HepG2 (cell line): Measurements from ENCODE around the gene SLC9A9. TPM values are rescaled to one million over a fixed set of nuclear protein-coding genes. Genes with fewer than 3 reads are reported as not detected.

Source experiments
- ATAC-seq: fragments of 200-7000 bp; cut with Tn5 transposase; 3 replicates; pipeline ENCODE4 v1.9.1; 2020; ENCODE audit warnings: mild to moderate bottlenecking, moderate library complexity
- BruUV-seq: library from RNA; stranded (reverse); fragments of 400-500 nt; replicated peaks from 2 replicates; lab custom pipeline; 2021; lab: Mats Ljungman, UMichigan
- CTCF ChIA-PET: fragments of 300-600 bp; formaldehyde crosslinking; extraction: SDS; loops from one replicate; lab custom pipeline; 2021; ENCODE audit warnings: low total read pairs, inconsistent platforms, low intra/inter-chr PET ratio; lab: Yijun Ruan, JAX
- POLR2A ChIA-PET: fragments of 350-600 bp; sonication (Branson Sonifier 250); formaldehyde crosslinking; loops from one replicate; lab custom pipeline; 2020; ENCODE audit warnings: antibody characterized with exemption, inconsistent platforms; lab: Yijun Ruan, JAX
- DNase-seq: peaks from one replicate; pipeline ENCODE4 v3.0.0-alpha.2; 2015; ENCODE audit warnings: low spot score
- FAIRE-seq: peaks from 3 replicates; lab custom pipeline; 2011; peaks lifted over from hg19 to GRCh38; lab: Jason Lieb, UNC
- H2AFZ ChIP-seq: one replicate; pipeline ENCODE4 v1.6.1; 2011; ENCODE audit warnings: low read length, inconsistent platforms
- H3K27ac ChIP-seq: fragments of 300-600 bp; 3 replicates; pipeline ENCODE4 v1.8.0; 2011; ENCODE audit warnings: mixed run types, mild to moderate bottlenecking, mixed read lengths, low read length, inconsistent platforms; ENCODE audit not compliant: insufficient read depth; ENCODE audit errors: extremely low read length
- H3K27me3 ChIP-seq, 2 experiments: fragments of 200-600 bp in 1 of 2; 2 replicates in 1 of 2; 3 replicates in 1 of 2; pipeline versions ENCODE4 v1.6.0 to v1.8.0; 2011; ENCODE audit warnings: low read length in 2 of 2, mild to moderate bottlenecking in 2 of 2, moderate library complexity in 2 of 2, inconsistent platforms in 1 of 2; ENCODE audit not compliant: insufficient read depth in 2 of 2, control insufficient read depth in 1 of 2
- H3K36me3 ChIP-seq, 2 experiments: fragments of 200-600 bp in 1 of 2; replicated peaks in 1 of 2; 2 replicates in 1 of 2; 3 replicates in 1 of 2; pipeline versions ENCODE4 v1.5.1 to v1.8.0; 2011; ENCODE audit warnings: low read length in 2 of 2, inconsistent platforms in 1 of 2; ENCODE audit not compliant: insufficient read depth in 2 of 2, control insufficient read depth in 1 of 2
- H3K4me1 ChIP-seq: 2 replicates; pipeline ENCODE4 v1.5.1; 2012; ENCODE audit warnings: low read length, inconsistent platforms; ENCODE audit not compliant: insufficient read depth
- H3K4me2 ChIP-seq: 2 replicates; pipeline ENCODE4 v1.6.0; 2011; ENCODE audit warnings: low read depth, low read length, inconsistent platforms
- H3K4me3 ChIP-seq, 3 experiments: fragments of 200-600 bp in 1 of 3; sonication (generic), shearing (Covaris generic) in 1 of 3; replicated peaks in 1 of 3; 2 replicates each; pipeline ENCODE4 v1.5.1; 2011 to 2016; ENCODE audit warnings: low read length in 3 of 3, inconsistent platforms in 2 of 3, low read depth in 2 of 3, mild to moderate bottlenecking in 2 of 3, control low read depth in 1 of 3, mixed read lengths in 1 of 3; ENCODE audit not compliant: insufficient read depth in 1 of 3
- H3K79me2 ChIP-seq: one replicate; pipeline ENCODE4 v1.6.1; 2011; ENCODE audit warnings: low read length, inconsistent platforms; ENCODE audit not compliant: insufficient read depth
- H3K9ac ChIP-seq: 2 replicates; pipeline ENCODE4 v1.6.0; 2011; ENCODE audit warnings: mild to moderate bottlenecking, low read depth, low read length, inconsistent platforms; ENCODE audit not compliant: insufficient read depth
- H3K9me3 ChIP-seq: 2 replicates; pipeline ENCODE4 v1.5.1; 2012; ENCODE audit warnings: mild to moderate bottlenecking, low read length
- H4K20me1 ChIP-seq: 2 replicates; pipeline ENCODE4 v1.6.0; 2011; ENCODE audit warnings: inconsistent platforms, mild to moderate bottlenecking, low read length, moderate library complexity; ENCODE audit not compliant: insufficient read depth
- FOSL1 ChIP-seq: sonication (generic); formaldehyde crosslinking; IDR thresholded peaks from 2 replicates; pipeline ENCODE4 v1.9.0; 2021; ENCODE audit warnings: missing genetic modification reagents, borderline replicate concordance
- GATAD2A ChIP-seq: IDR thresholded peaks from 2 replicates; pipeline ENCODE4 v1.6.1; 2016
- KDM5A ChIP-seq: fragments of 200-600 bp; sonication (generic); IDR thresholded peaks from 2 replicates; pipeline ENCODE4 v1.7.0; 2018; ENCODE audit warnings: antibody characterized with exemption, mild to moderate bottlenecking, low read length, borderline replicate concordance
- RAD51 ChIP-seq: fragments of 450-650 bp; IDR thresholded peaks from 2 replicates; pipeline ENCODE4 v1.6.1; 2016; ENCODE audit warnings: borderline replicate concordance
- RFX1 ChIP-seq: fragments of 450-650 bp; IDR thresholded peaks from 2 replicates; pipeline ENCODE4 v1.6.1; 2017
- SAFB2 ChIP-seq: sonication (generic); formaldehyde crosslinking; IDR thresholded peaks from 2 replicates; pipeline ENCODE4 v1.5.1; 2020; ENCODE audit warnings: missing genetic modification reagents, low read depth, mild to moderate bottlenecking, borderline replicate concordance
- SP140L ChIP-seq: sonication (generic); formaldehyde crosslinking; IDR thresholded peaks from 2 replicates; pipeline ENCODE4 v1.4.0; 2020; ENCODE audit warnings: missing genetic modification reagents, borderline replicate concordance
- SP5 ChIP-seq: IDR thresholded peaks from 2 replicates; pipeline ENCODE4 v1.6.1; 2016; ENCODE audit warnings: low read depth, borderline replicate concordance
- TOE1 ChIP-seq: sonication (generic); formaldehyde crosslinking; IDR thresholded peaks from 2 replicates; pipeline ENCODE4 v1.4.0; 2020; ENCODE audit warnings: mild to moderate bottlenecking, missing genetic modification reagents
- ZFY ChIP-seq: sonication (generic); formaldehyde crosslinking; IDR thresholded peaks from 2 replicates; pipeline ENCODE4 v1.4.0; 2020; ENCODE audit warnings: missing genetic modification reagents
- ZNF333 ChIP-seq: sonication (generic); formaldehyde crosslinking; IDR thresholded peaks from 2 replicates; pipeline ENCODE4 v1.4.0; 2020; ENCODE audit warnings: mild to moderate bottlenecking, missing genetic modification reagents, borderline replicate concordance
- ZNF782 ChIP-seq: sonication (generic); formaldehyde crosslinking; IDR thresholded peaks from 2 replicates; pipeline ENCODE4 v1.4.0; 2020; ENCODE audit warnings: missing genetic modification reagents, mild to moderate bottlenecking, borderline replicate concordance
- ZSCAN30 ChIP-seq: sonication (generic); formaldehyde crosslinking; IDR thresholded peaks from 2 replicates; pipeline ENCODE4 v1.5.0; 2020; ENCODE audit warnings: mild to moderate bottlenecking, missing genetic modification reagents
- WGBS: methylation state at CpG from one replicate; pipeline ENCODE4 v1.1.6; 2017; ENCODE audit warnings: low lambda C conversion rate; 5-methylcytosine and 5-hydroxymethylcytosine counted together
- in situ Hi-C: cut with HindIII; loops from 2 replicates; pipeline ENCODE4 v1.10.0; 2017; ENCODE audit warnings: low pct_unique_long_range_greater_than_20kb; ENCODE audit not compliant: extremely low pct_ligation_motif_present
- intact Hi-C: fragments of 100-400 bp; cut with micrococcal nuclease; formaldehyde crosslinking; loops from one replicate; pipeline ENCODE4 v1.10.0; 2022; ENCODE audit not compliant: unreplicated experiment
- polyA plus RNA-seq, 8 experiments: library from polyadenylated mRNA; depleted of rRNA in 3 of 8; stranded (reverse) in 7 of 8; unstranded in 1 of 8; fragments of >200 nt; fragmentation: Illumina TruSeq in 4 of 8; extraction: Trizol in 4 of 8; gene quantifications; 2 replicates each; pipeline versions ENCODE4 v1.2.1 to v1.2.3, GENCODE V29; 2011 to 2016; ENCODE audit warnings: low read depth in 4 of 8, missing spikeins in 1 of 8, mixed read lengths in 1 of 8; ENCODE audit not compliant: insufficient read depth in 1 of 8
- total RNA-seq, 5 experiments: library from RNA; depleted of rRNA; stranded (reverse); fragments of >200 nt; fragmentation: Illumina TruSeq; extraction: Trizol; gene quantifications; 2 replicates each; pipeline ENCODE4 v1.2.3, GENCODE V29; 2016; ENCODE audit warnings: low read depth in 1 of 5
- TF ChIP-seq, protein P1 (sequence below): sonication (generic); formaldehyde crosslinking; IDR thresholded peaks from 2 replicates; pipeline ENCODE4 v1.8.1; 2022; ENCODE audit warnings: mild to moderate bottlenecking, missing genetic modification reagents
- TF ChIP-seq, protein P2 (sequence below): sonication (generic); formaldehyde crosslinking; IDR thresholded peaks from 2 replicates; pipeline ENCODE4 v1.4.0; 2020; ENCODE audit warnings: missing genetic modification reagents
- TF ChIP-seq, protein P3 (sequence below), 2 experiments: fragments of 450-650 bp in 1 of 2; sonication (generic) in 1 of 2; formaldehyde crosslinking; IDR thresholded peaks; 2 replicates each; pipeline versions ENCODE4 v1.5.0 to v1.8.0; 2020 to 2022; ENCODE audit warnings: mild to moderate bottlenecking in 1 of 2, missing genetic modification reagents in 1 of 2
- TF ChIP-seq, protein P4 (sequence below): sonication (generic); formaldehyde crosslinking; IDR thresholded peaks from 2 replicates; pipeline ENCODE4 v1.4.0; 2020; ENCODE audit warnings: missing genetic modification reagents
- TF ChIP-seq, protein P5 (sequence below): fragments of 450-650 bp; IDR thresholded peaks from 2 replicates; pipeline ENCODE4 v1.6.1; 2016

The SLC9A9 gene
- total and polyA plus RNA-seq, 2 of the 13 experiments (the other 11 are each of a cell fraction or from before 2014, with no cell fraction given): not detected

DNA sequence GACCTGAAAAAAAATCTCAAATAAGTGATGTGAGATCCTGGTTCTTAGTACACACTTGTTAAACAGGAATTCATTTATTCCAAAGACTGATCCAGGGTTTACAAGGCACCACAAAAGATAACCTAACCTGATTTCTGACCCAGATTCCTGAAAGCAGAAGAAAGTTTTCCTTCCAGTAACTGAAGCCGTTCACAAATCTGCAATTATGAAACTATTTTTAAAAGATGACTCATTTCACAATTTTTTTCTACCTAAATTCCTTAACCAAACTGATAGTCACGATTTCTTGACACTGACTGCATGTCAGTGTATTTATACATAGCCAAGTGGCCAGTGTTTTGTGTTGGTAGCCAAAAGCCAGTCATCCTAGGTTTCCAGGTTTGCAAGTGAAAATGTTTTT is 17.1 kb downstream of the SLC9A9 start:
- no peak for ATAC-seq
- in situ Hi-C loops: no loop called here
- Histone ChIP-seq H2AFZ (no peak overlapping the region), H3K9ac (no peak overlapping the region), H3K4me2 (no peak overlapping the region), H3K9me3 (no peaks in the 10 kb centered on the region), H3K4me1 (no peaks in the 10 kb centered on the region), H4K20me1 (no peaks in the 10 kb centered on the region), H3K27me3 (no peaks in the 10 kb centered on the region), H3K79me2 (no peaks in the 10 kb centered on the region), H3K27ac (no peak overlapping the region), H3K36me3 (no peaks in the 10 kb centered on the region), H3K4me3 (no peak overlapping the region)
- TF ChIP-seq, protein P1, sequence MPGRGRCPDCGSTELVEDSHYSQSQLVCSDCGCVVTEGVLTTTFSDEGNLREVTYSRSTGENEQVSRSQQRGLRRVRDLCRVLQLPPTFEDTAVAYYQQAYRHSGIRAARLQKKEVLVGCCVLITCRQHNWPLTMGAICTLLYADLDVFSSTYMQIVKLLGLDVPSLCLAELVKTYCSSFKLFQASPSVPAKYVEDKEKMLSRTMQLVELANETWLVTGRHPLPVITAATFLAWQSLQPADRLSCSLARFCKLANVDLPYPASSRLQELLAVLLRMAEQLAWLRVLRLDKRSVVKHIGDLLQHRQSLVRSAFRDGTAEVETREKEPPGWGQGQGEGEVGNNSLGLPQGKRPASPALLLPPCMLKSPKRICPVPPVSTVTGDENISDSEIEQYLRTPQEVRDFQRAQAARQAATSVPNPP (CRISPR knock-in tag): no peak
- TF ChIP-seq ZNF782 (CRISPR knock-in tag) (no peak), ZFY (CRISPR knock-in tag) (no peak), RFX1 (no peak), SP140L (CRISPR knock-in tag) (no peak), SAFB2 (CRISPR knock-in tag) (no peak), TOE1 (no peak), KDM5A (no peak), GATAD2A (CRISPR knock-in tag) (no peak), SP5 (CRISPR knock-in tag) (no peak), ZNF333 (CRISPR knock-in tag) (no peak), RAD51 (no peak), FOSL1 (CRISPR knock-in tag) (no peak), ZSCAN30 (CRISPR knock-in tag) (no peak)
- TF ChIP-seq, protein P2, sequence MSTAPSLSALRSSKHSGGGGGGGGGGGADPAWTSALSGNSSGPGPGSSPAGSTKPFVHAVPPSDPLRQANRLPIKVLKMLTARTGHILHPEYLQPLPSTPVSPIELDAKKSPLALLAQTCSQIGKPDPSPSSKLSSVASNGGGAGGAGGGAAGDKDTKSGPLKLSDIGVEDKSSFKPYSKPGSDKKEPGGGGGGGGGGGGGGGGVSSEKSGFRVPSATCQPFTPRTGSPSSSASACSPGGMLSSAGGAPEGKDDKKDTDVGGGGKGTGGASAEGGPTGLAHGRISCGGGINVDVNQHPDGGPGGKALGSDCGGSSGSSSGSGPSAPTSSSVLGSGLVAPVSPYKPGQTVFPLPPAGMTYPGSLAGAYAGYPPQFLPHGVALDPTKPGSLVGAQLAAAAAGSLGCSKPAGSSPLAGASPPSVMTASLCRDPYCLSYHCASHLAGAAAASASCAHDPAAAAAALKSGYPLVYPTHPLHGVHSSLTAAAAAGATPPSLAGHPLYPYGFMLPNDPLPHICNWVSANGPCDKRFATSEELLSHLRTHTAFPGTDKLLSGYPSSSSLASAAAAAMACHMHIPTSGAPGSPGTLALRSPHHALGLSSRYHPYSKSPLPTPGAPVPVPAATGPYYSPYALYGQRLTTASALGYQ (CRISPR knock-in tag): no peak
- TF ChIP-seq, protein P3, sequence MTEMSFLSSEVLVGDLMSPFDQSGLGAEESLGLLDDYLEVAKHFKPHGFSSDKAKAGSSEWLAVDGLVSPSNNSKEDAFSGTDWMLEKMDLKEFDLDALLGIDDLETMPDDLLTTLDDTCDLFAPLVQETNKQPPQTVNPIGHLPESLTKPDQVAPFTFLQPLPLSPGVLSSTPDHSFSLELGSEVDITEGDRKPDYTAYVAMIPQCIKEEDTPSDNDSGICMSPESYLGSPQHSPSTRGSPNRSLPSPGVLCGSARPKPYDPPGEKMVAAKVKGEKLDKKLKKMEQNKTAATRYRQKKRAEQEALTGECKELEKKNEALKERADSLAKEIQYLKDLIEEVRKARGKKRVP (CRISPR knock-in tag; IDR thresholded peaks at IDR 0.05): no peak
- TF ChIP-seq, protein P4, sequence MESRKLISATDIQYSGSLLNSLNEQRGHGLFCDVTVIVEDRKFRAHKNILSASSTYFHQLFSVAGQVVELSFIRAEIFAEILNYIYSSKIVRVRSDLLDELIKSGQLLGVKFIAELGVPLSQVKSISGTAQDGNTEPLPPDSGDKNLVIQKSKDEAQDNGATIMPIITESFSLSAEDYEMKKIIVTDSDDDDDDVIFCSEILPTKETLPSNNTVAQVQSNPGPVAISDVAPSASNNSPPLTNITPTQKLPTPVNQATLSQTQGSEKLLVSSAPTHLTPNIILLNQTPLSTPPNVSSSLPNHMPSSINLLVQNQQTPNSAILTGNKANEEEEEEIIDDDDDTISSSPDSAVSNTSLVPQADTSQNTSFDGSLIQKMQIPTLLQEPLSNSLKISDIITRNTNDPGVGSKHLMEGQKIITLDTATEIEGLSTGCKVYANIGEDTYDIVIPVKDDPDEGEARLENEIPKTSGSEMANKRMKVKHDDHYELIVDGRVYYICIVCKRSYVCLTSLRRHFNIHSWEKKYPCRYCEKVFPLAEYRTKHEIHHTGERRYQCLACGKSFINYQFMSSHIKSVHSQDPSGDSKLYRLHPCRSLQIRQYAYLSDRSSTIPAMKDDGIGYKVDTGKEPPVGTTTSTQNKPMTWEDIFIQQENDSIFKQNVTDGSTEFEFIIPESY (CRISPR knock-in tag): no peak
- TF ChIP-seq, protein P5, sequence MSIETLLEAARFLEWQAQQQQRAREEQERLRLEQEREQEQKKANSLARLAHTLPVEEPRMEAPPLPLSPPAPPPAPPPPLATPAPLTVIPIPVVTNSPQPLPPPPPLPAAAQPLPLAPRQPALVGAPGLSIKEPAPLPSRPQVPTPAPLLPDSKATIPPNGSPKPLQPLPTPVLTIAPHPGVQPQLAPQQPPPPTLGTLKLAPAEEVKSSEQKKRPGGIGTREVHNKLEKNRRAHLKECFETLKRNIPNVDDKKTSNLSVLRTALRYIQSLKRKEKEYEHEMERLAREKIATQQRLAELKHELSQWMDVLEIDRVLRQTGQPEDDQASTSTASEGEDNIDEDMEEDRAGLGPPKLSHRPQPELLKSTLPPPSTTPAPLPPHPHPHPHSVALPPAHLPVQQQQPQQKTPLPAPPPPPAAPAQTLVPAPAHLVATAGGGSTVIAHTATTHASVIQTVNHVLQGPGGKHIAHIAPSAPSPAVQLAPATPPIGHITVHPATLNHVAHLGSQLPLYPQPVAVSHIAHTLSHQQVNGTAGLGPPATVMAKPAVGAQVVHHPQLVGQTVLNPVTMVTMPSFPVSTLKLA: no peak
- no peak for FAIRE-seq
- no TSS peak for BruUV-seq
- POLR2A ChIA-PET: no interaction called here
- DNase-seq: no peak
- intact Hi-C loops: no loop called here
- CTCF ChIA-PET: no interaction called here
- WGBS: 3% methylated on average over 2 of the region's 2 CpGs
